OCI-LY1 (cell line): ENCODE data around the gene MAGEB1.

ENCODE experiments used
- H2AFZ ChIP-seq: fragments of 200-600 bp; sonication (generic), shearing (Covaris generic); 2 replicates; pipeline ENCODE4 v1.6.0; 2014; ENCODE audit warnings: antibody characterized with exemption, mild to moderate bottlenecking, low read length
- H3F3A ChIP-seq: fragments of 200-600 bp; sonication (generic), shearing (Covaris generic); 2 replicates; pipeline ENCODE4 v1.6.0; 2014; ENCODE audit warnings: mild to moderate bottlenecking, antibody characterized with exemption, low read length, moderate library complexity; ENCODE audit not compliant: insufficient read depth
- H3K27ac ChIP-seq: fragments of 200-600 bp; sonication (generic); 2 replicates; pipeline ENCODE4 v1.5.1; 2014; ENCODE audit warnings: low read length, mixed run types, mild to moderate bottlenecking, low read depth; ENCODE audit not compliant: poor library complexity, severe bottlenecking
- H3K27me3 ChIP-seq: fragments of 200-600 bp; sonication (generic); 2 replicates; pipeline ENCODE4 v1.6.0; 2014; ENCODE audit warnings: antibody characterized with exemption, mild to moderate bottlenecking, low read length, moderate library complexity; ENCODE audit not compliant: insufficient read depth
- H3K36me3 ChIP-seq: fragments of 200-600 bp; sonication (generic); 2 replicates; pipeline ENCODE4 v1.6.1; 2014; ENCODE audit warnings: mild to moderate bottlenecking, antibody characterized with exemption, low read length, moderate library complexity, mixed read lengths; ENCODE audit not compliant: insufficient read depth
- H3K4me1 ChIP-seq: fragments of 200-600 bp; sonication (generic); 2 replicates; pipeline ENCODE4 v1.5.1; 2014; ENCODE audit warnings: mild to moderate bottlenecking, low read length, moderate library complexity; ENCODE audit not compliant: insufficient read depth, severe bottlenecking
- H3K4me2 ChIP-seq: fragments of 200-600 bp; sonication (generic), shearing (Covaris generic); 2 replicates; pipeline ENCODE4 v1.6.1; 2014; ENCODE audit warnings: low read length
- H3K4me3 ChIP-seq: fragments of 200-600 bp; sonication (generic); 2 replicates; pipeline ENCODE4 v1.5.1; 2014; ENCODE audit warnings: low read length, low read depth, mild to moderate bottlenecking, mixed read lengths; ENCODE audit not compliant: poor library complexity, severe bottlenecking
- H3K79me2 ChIP-seq: fragments of 200-600 bp; shearing (Covaris generic); 2 replicates; pipeline ENCODE4 v1.6.1; 2016; ENCODE audit warnings: mixed run types, low read length, mixed read lengths; ENCODE audit not compliant: insufficient read depth
- H3K9ac ChIP-seq: fragments of 200-600 bp; sonication (generic), shearing (Covaris generic); 2 replicates; pipeline ENCODE4 v1.6.1; 2014; ENCODE audit warnings: mild to moderate bottlenecking, low read length, mixed read lengths
- H3K9me2 ChIP-seq: fragments of 200-600 bp; sonication (generic), shearing (Covaris generic); 2 replicates; pipeline ENCODE4 v1.6.1; 2014; ENCODE audit warnings: low read depth, mild to moderate bottlenecking, low read length, mixed read lengths
- H3K9me3 ChIP-seq: fragments of 200-600 bp; shearing (Covaris generic); 2 replicates; pipeline ENCODE4 v1.6.1; 2014; ENCODE audit warnings: low read length, mixed read lengths
- H4K20me1 ChIP-seq: fragments of 200-600 bp; sonication (generic), shearing (Covaris generic); 2 replicates; pipeline ENCODE4 v1.6.0; 2016; ENCODE audit warnings: mild to moderate bottlenecking, low read length; ENCODE audit not compliant: insufficient read depth
- EZH2 ChIP-seq: fragments of 200-600 bp; sonication (generic), shearing (Covaris generic); IDR thresholded peaks from 2 replicates; pipeline ENCODE4 v1.8.0; 2017; ENCODE audit warnings: borderline replicate concordance, mixed run types, mild to moderate bottlenecking, antibody characterized with exemption, low read length, moderate library complexity, mixed read lengths
- TF ChIP-seq, protein P1 (sequence below): fragments of 200-600 bp; sonication (generic), shearing (Covaris generic); IDR thresholded peaks from 2 replicates; pipeline ENCODE4 v1.5.1; 2017; ENCODE audit warnings: mild to moderate bottlenecking, antibody characterized with exemption, low read length, moderate library complexity, mixed read lengths

MAGEB1 gene

DNA sequence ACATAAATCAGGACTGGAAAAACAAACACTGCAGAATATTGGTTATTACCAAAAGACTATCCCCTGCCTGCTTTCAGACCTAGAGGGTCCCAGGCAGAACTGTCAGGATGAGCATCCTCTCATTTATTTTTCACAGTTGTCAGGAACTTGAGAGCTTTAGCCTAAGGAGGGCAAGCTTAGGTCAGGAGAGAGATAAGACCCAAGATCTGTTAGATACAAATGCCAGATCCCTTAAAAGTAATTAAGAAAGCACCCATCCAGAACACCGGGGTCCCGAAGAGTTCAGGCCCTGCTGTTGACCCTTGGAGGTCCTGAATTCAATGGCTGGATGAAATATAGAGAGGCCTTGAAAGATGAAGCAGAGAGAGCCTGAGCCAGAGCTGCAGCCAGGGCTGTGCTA is 22.4 kb upstream of the MAGEB1 start:
- no peaks in the 10 kb centered on the region for H4K20me1 ChIP-seq
- no peak overlapping the region for H3K4me2 ChIP-seq
- no peak overlapping the region for H3K9ac ChIP-seq
- no peaks in the 10 kb centered on the region for H3K79me2 ChIP-seq
- H2AFZ ChIP-seq: no peak overlapping the region
- no peaks in the 10 kb centered on the region for H3K9me2 ChIP-seq
- TF ChIP-seq, protein P1, sequence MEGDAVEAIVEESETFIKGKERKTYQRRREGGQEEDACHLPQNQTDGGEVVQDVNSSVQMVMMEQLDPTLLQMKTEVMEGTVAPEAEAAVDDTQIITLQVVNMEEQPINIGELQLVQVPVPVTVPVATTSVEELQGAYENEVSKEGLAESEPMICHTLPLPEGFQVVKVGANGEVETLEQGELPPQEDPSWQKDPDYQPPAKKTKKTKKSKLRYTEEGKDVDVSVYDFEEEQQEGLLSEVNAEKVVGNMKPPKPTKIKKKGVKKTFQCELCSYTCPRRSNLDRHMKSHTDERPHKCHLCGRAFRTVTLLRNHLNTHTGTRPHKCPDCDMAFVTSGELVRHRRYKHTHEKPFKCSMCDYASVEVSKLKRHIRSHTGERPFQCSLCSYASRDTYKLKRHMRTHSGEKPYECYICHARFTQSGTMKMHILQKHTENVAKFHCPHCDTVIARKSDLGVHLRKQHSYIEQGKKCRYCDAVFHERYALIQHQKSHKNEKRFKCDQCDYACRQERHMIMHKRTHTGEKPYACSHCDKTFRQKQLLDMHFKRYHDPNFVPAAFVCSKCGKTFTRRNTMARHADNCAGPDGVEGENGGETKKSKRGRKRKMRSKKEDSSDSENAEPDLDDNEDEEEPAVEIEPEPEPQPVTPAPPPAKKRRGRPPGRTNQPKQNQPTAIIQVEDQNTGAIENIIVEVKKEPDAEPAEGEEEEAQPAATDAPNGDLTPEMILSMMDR: no peak
- no peak for TF ChIP-seq EZH2
- H3K4me1 ChIP-seq: no peaks in the 10 kb centered on the region
- H3K9me3 ChIP-seq: no peaks in the 10 kb centered on the region
- H3K27ac ChIP-seq: no peak overlapping the region
- no peaks in the 10 kb centered on the region for H3K36me3 ChIP-seq
- no peaks in the 10 kb centered on the region for H3K27me3 ChIP-seq
- no peak overlapping the region for H3K4me3 ChIP-seq
- H3F3A ChIP-seq: no peaks in the 10 kb centered on the region

DNA sequence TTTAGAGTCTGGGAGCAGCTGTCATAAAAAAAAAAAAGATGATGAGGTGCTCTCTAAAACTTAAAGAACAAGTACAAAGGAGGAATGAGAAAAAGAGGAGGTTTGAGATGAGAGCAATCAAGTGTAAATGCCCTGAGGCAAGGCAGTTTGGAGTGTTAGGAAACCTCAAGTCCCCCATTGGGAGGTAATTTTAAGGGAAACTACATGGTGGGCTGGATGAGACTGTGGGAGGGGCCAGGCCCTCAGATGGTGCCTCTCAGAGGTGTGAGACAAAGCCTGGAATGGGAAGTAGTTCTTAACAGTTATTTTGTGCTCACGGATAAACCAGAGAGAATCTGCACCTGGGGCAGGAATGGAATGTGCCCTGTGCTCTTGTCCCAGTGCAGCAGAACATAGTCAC is 18.4 kb upstream of the MAGEB1 start:
- Histone ChIP-seq H4K20me1 (no peaks in the 10 kb centered on the region), H3K9me2 (no peaks in the 10 kb centered on the region), H3K79me2 (no peaks in the 10 kb centered on the region), H2AFZ (no peak overlapping the region), H3K4me2 (no peak overlapping the region), H3F3A (no peaks in the 10 kb centered on the region), H3K9ac (no peak overlapping the region), H3K27me3 (no peaks in the 10 kb centered on the region), H3K9me3 (no peaks in the 10 kb centered on the region), H3K4me3 (no peak overlapping the region), H3K36me3 (no peaks in the 10 kb centered on the region), H3K4me1 (no peaks in the 10 kb centered on the region), H3K27ac (no peak overlapping the region)
- TF ChIP-seq, protein P1: no peak
- no peak for TF ChIP-seq EZH2

DNA sequence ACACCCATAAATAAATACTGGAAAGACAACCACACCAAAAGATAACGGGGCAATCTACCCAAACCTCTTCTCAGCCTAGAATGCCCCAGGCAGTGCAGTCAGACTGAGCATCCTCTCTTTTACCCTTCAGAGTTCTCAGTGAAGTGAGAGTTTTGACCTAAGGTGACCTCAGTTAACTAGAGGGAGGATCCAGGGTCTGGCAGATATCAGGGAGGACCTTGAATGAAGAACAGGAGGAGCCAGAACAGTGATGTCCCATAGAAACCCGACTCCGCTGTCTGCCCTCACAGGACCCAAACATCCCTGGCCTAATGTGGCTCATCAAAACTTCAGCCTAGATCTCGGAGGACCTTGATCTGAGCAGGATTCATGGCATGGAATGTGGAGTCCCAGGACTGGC is 16.6 kb upstream of the MAGEB1 start, which contains the start of gene MAGEB3:
TSS of gene MAGEB3 (plus strand) at position 263 of the 400 bp plus-strand sequence. CDS start 5,268 bp downstream, outside the sequence.
- Histone ChIP-seq H3K36me3 (no peaks in the 10 kb centered on the region), H3K4me1 (no peaks in the 10 kb centered on the region), H3K79me2 (no peaks in the 10 kb centered on the region), H3K9me2 (no peaks in the 10 kb centered on the region), H3K4me3 (no peak within 1 kb of the TSS), H3K4me2 (no peak within 1 kb of the TSS), H2AFZ (no peak within 1 kb of the TSS), H4K20me1 (no peaks in the 10 kb centered on the region), H3K9ac (no peak within 1 kb of the TSS), H3K27me3 (no peaks in the 10 kb centered on the region), H3K27ac (no peak within 1 kb of the TSS), H3F3A (no peaks in the 10 kb centered on the region), H3K9me3 (no peaks in the 10 kb centered on the region)
- no peak for TF ChIP-seq EZH2

DNA sequence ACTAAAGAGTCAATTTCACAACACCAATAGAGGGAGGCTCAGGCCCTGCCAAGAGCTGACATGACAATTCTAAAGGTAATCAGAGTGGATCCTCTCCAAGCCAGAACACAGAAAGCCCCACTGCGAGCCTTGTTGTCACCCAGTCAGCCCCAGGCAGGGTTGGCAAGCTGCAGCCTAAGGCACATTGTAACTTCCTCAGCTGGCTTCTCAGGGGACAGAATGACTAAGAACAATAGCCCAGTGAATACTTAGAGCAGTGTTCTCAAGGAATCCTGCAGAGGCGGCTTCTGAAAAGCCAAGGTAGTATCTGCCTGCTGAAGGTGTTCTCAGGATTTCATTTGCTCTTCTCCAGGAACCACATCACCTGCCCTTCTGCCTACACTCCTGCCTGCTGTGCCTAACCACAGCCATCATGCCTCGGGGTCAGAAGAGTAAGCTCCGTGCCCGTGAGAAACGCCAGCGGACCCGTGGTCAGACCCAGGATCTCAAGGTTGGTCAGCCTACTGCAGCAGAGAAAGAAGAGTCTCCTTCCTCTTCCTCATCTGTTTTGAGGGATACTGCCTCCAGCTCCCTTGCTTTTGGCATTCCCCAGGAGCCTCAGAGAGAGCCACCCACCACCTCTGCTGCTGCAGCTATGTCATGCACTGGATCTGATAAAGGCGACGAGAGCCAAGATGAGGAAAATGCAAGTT is 5.1 kb upstream of the MAGEB1 start, which contains the start of gene MAGEB4:
TSS of gene MAGEB4 (plus strand) at position 277 of the 692 bp plus-strand sequence. CDS start at position 413, 136 bp downstream.
- H3K79me2 ChIP-seq: no peaks in the 10 kb centered on the region
- no peaks in the 10 kb centered on the region for H3K9me3 ChIP-seq
- H3F3A ChIP-seq: no peaks in the 10 kb centered on the region
- H3K4me1 ChIP-seq: no peaks in the 10 kb centered on the region
- no peaks in the 10 kb centered on the region for H4K20me1 ChIP-seq
- no peak for TF ChIP-seq EZH2
- TF ChIP-seq, protein P1: no peak
- H3K4me3 ChIP-seq: no peak within 1 kb of the TSS
- no peak within 1 kb of the TSS for H3K9ac ChIP-seq
- no peak within 1 kb of the TSS for H3K27ac ChIP-seq
- H3K9me2 ChIP-seq: no peaks in the 10 kb centered on the region
- H3K4me2 ChIP-seq: no peak within 1 kb of the TSS
- no peak within 1 kb of the TSS for H2AFZ ChIP-seq
- no peaks in the 10 kb centered on the region for H3K36me3 ChIP-seq
- no peaks in the 10 kb centered on the region for H3K27me3 ChIP-seq
